GM23338 (cell line): ENCODE data around the gene EFR3B. TPM values are rescaled to one million over a fixed set of nuclear protein-coding genes. Genes with fewer than 3 reads are reported as not detected.

Experiments
- ATAC-seq: fragments of 200-7000 bp; cut with Tn5 transposase; 3 replicates; pipeline ENCODE4 v1.9.1; 2020
- DNase-seq: peaks from one replicate; pipeline ENCODE4 v3.0.0-alpha.2; 2015; ENCODE audit warnings: low spot score
- H2AFZ ChIP-seq: fragments of 200-600 bp; sonication (generic); 2 replicates; pipeline ENCODE4 v1.8.0; 2016; ENCODE audit warnings: antibody characterized with exemption, mild to moderate bottlenecking, moderate library complexity
- H3F3A ChIP-seq: fragments of 200-600 bp; sonication (generic); replicated peaks from 2 replicates; pipeline ENCODE4 v1.8.0; 2017; ENCODE audit warnings: antibody characterized with exemption, mixed run types, low read depth
- H3K27ac ChIP-seq: fragments of 200-600 bp; sonication (generic); 2 replicates; pipeline ENCODE4 v1.6.1; 2016; ENCODE audit warnings: low read depth
- H3K27me3 ChIP-seq: fragments of 200-600 bp; sonication (generic); 2 replicates; pipeline ENCODE4 v1.8.0; 2016; ENCODE audit warnings: mild to moderate bottlenecking, mixed run types, moderate library complexity; ENCODE audit not compliant: insufficient read depth
- H3K36me3 ChIP-seq: fragments of 200-600 bp; sonication (generic); 2 replicates; pipeline ENCODE4 v1.8.0; 2016; ENCODE audit warnings: mild to moderate bottlenecking; ENCODE audit not compliant: insufficient read depth
- H3K4me1 ChIP-seq: fragments of 200-600 bp; sonication (generic); 2 replicates; pipeline ENCODE4 v1.8.0; 2016; ENCODE audit warnings: mild to moderate bottlenecking, moderate library complexity; ENCODE audit not compliant: insufficient read depth
- H3K4me2 ChIP-seq: fragments of 200-600 bp; sonication (generic); 2 replicates; pipeline ENCODE4 v1.7.1; 2017; ENCODE audit warnings: mixed run types
- H3K4me3 ChIP-seq: fragments of 200-600 bp; sonication (generic); 2 replicates; pipeline ENCODE4 v1.6.1; 2016; ENCODE audit warnings: mixed run types
- H3K79me2 ChIP-seq: fragments of 200-600 bp; sonication (generic); replicated peaks from 2 replicates; pipeline ENCODE4 v1.8.0; 2017; ENCODE audit warnings: mild to moderate bottlenecking; ENCODE audit not compliant: insufficient read depth
- H3K9me2 ChIP-seq: fragments of 200-600 bp; sonication (generic); 2 replicates; pipeline ENCODE4 v1.8.0; 2017; ENCODE audit not compliant: insufficient read depth
- H4K20me1 ChIP-seq: fragments of 200-600 bp; sonication (generic); replicated peaks from 2 replicates; pipeline ENCODE4 v1.8.0; 2017; ENCODE audit warnings: mild to moderate bottlenecking; ENCODE audit not compliant: insufficient read depth
- H3K27ac Mint-ChIP-seq: 2 replicates; pipeline ENCODE4 v1.8.0; 2020; ENCODE audit warnings: inconsistent platforms, mild to moderate bottlenecking, moderate library complexity, mixed read lengths
- H3K27me3 Mint-ChIP-seq: 3 replicates; pipeline ENCODE4 v1.8.0; 2022; ENCODE audit warnings: low read depth, mild to moderate bottlenecking, moderate library complexity, mixed read lengths, inconsistent platforms; ENCODE audit not compliant: insufficient read depth, poor library complexity
- H3K36me3 Mint-ChIP-seq: 3 replicates; pipeline ENCODE4 v1.8.0; 2021; ENCODE audit warnings: low read depth, mild to moderate bottlenecking, inconsistent platforms, moderate library complexity, mixed read lengths
- H3K4me1 Mint-ChIP-seq: 3 replicates; pipeline ENCODE4 v1.8.0; 2020; ENCODE audit warnings: mild to moderate bottlenecking, inconsistent platforms, mixed read lengths
- H3K4me3 Mint-ChIP-seq: 3 replicates; pipeline ENCODE4 v1.8.0; 2021; ENCODE audit warnings: moderate library complexity, mild to moderate bottlenecking, inconsistent platforms, mixed read lengths
- H3K9me3 Mint-ChIP-seq: 3 replicates; pipeline ENCODE4 v1.8.0; 2020; ENCODE audit warnings: moderate library complexity, mild to moderate bottlenecking, inconsistent platforms, mixed read lengths
- CREB1 ChIP-seq: fragments of 250-450 bp; sonication (Bioruptor Pico); IDR thresholded peaks from 2 replicates; pipeline ENCODE4 v1.5.0; 2020; ENCODE audit warnings: low read depth, mild to moderate bottlenecking, moderate library complexity
- EZH2 ChIP-seq: fragments of 200-600 bp; sonication (generic); IDR thresholded peaks from one replicate; pipeline ENCODE4 v1.8.0; 2017; ENCODE audit warnings: antibody characterized with exemption, mild to moderate bottlenecking, low read depth; ENCODE audit not compliant: unreplicated experiment
- EZH2phosphoT487 ChIP-seq: fragments of 200-600 bp; sonication (generic); IDR thresholded peaks from one replicate; pipeline ENCODE4 v1.8.1; 2018; ENCODE audit warnings: antibody characterized with exemption; ENCODE audit not compliant: unreplicated experiment
- JUNB ChIP-seq: IDR thresholded peaks from one replicate; pipeline ENCODE4 v1.6.1; 2016; ENCODE audit warnings: antibody characterized with exemption; ENCODE audit not compliant: unreplicated experiment
- NANOG ChIP-seq: IDR thresholded peaks from 2 replicates; pipeline ENCODE4 v1.6.1; 2016; ENCODE audit warnings: antibody characterized with exemption, borderline replicate concordance
- POLR2AphosphoS5 ChIP-seq: IDR thresholded peaks from 2 replicates; pipeline ENCODE4 v1.6.1; 2016; ENCODE audit warnings: antibody characterized with exemption, low read depth
- STAT1 ChIP-seq: IDR thresholded peaks from one replicate; pipeline ENCODE4 v1.6.1; 2016; ENCODE audit warnings: antibody characterized with exemption; ENCODE audit not compliant: unreplicated experiment
- ZNF114 ChIP-seq: fragments of 250-450 bp; sonication (Bioruptor Pico); IDR thresholded peaks from 2 replicates; pipeline ENCODE4 v1.5.0; 2020; ENCODE audit warnings: mild to moderate bottlenecking, moderate library complexity
- ZNF331 ChIP-seq: fragments of 250-450 bp; sonication (Bioruptor Pico); IDR thresholded peaks from 2 replicates; pipeline ENCODE4 v1.5.0; 2020; ENCODE audit warnings: low read depth, mild to moderate bottlenecking, moderate library complexity
- polyA plus RNA-seq: library from polyadenylated mRNA; unstranded; fragments of >200 nt; fragmentation: Nextera tagmentation; extraction: Ambion mirVana; gene quantifications from 2 replicates; pipeline ENCODE4 v1.2.1, GENCODE V29; 2016
- total RNA-seq: library from RNA; depleted of rRNA; stranded (reverse); fragments of >200 nt; shearing (Covaris generic); gene quantifications from 2 replicates; pipeline ENCODE4 v1.2.3, GENCODE V29; 2014
- TF ChIP-seq, protein P1 (sequence below), 2 experiments: fragments of 200-600 bp in 1 of 2; sonication (generic) in 1 of 2; conservative IDR thresholded peaks; 2 replicates each; pipeline versions ENCODE4 v1.5.1 to v1.6.1; 2016 to 2017; ENCODE audit warnings: antibody characterized with exemption in 2 of 2, low read depth in 2 of 2, mild to moderate bottlenecking in 2 of 2, moderate library complexity in 1 of 2
- TF ChIP-seq, protein P2 (sequence below): IDR thresholded peaks from 2 replicates; pipeline ENCODE4 v1.6.1; 2016; ENCODE audit warnings: antibody characterized with exemption
- TF ChIP-seq, protein P3 (sequence below): IDR thresholded peaks from one replicate; pipeline ENCODE4 v1.6.1; 2018; ENCODE audit warnings: antibody characterized with exemption; ENCODE audit not compliant: unreplicated experiment
- TF ChIP-seq, protein P4 (sequence below): fragments of 250-450 bp; sonication (Bioruptor Pico); IDR thresholded peaks from 2 replicates; pipeline ENCODE4 v1.5.0; 2020; ENCODE audit warnings: mild to moderate bottlenecking, moderate library complexity

The EFR3B gene
- total and polyA plus RNA-seq, 2 experiments from 2014 or later, result 3.3 to 10.7 TPM

DNA sequence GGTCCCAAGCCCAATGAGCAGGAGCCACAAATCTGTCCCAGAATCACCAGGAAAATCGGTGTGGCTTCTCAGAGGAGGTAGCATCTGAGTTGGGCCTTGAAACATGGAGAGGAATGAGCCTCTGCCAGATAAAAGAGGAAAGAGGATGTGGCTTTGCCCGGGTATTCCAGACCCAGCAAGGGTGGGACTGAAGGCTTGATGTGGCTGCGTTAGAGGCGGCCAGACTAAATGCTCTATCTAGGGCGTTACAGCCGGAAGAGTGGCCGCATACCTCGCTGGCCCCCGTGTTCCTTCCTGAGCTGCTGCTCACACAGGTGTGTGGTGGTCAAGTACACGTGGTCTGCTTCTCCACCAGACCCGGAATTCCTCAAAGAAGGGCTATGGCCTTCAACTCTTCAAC, 160.4 kb downstream of the EFR3B start:
- Histone ChIP-seq H3K9me2 (no peaks in the 10 kb centered on the region), H3K36me3 (no peaks in the 10 kb centered on the region), H3F3A (peaks cover 4% of the 10 kb centered on the region), H3K27me3 (no peaks in the 10 kb centered on the region), H3K4me2 (no peak overlapping the region), H3K4me1 (0 out of 2 replicates have a peak, but pooled peaks cover 4% of the 10 kb centered on the region), H2AFZ (no peak overlapping the region), H3K4me3 (no peak overlapping the region), H3K27ac (no peak overlapping the region), H3K79me2 (no peaks in the 10 kb centered on the region), H4K20me1 (no peaks in the 10 kb centered on the region)
- peaks cover 10% of the 10 kb centered on the region for H3K4me1 Mint-ChIP-seq
- H3K4me3 Mint-ChIP-seq, result no peak overlapping the region
- ATAC-seq (no peak), DNase-seq (no peak)
- TF ChIP-seq STAT1 (no peak), EZH2 (no peak), NANOG (no peak), ZNF331 (CRISPR knock-in tag) (no peak), ZNF114 (CRISPR knock-in tag) (no peak), EZH2phosphoT487 (no peak), POLR2AphosphoS5 (no peak), CREB1 (no peak), JUNB (no peak)
- TF ChIP-seq, protein P1, sequence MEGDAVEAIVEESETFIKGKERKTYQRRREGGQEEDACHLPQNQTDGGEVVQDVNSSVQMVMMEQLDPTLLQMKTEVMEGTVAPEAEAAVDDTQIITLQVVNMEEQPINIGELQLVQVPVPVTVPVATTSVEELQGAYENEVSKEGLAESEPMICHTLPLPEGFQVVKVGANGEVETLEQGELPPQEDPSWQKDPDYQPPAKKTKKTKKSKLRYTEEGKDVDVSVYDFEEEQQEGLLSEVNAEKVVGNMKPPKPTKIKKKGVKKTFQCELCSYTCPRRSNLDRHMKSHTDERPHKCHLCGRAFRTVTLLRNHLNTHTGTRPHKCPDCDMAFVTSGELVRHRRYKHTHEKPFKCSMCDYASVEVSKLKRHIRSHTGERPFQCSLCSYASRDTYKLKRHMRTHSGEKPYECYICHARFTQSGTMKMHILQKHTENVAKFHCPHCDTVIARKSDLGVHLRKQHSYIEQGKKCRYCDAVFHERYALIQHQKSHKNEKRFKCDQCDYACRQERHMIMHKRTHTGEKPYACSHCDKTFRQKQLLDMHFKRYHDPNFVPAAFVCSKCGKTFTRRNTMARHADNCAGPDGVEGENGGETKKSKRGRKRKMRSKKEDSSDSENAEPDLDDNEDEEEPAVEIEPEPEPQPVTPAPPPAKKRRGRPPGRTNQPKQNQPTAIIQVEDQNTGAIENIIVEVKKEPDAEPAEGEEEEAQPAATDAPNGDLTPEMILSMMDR (conservative IDR thresholded peaks at IDR 0.05; ENCODE audit: low read depth in 2 of 2), result no peak
- TF ChIP-seq, protein P2, sequence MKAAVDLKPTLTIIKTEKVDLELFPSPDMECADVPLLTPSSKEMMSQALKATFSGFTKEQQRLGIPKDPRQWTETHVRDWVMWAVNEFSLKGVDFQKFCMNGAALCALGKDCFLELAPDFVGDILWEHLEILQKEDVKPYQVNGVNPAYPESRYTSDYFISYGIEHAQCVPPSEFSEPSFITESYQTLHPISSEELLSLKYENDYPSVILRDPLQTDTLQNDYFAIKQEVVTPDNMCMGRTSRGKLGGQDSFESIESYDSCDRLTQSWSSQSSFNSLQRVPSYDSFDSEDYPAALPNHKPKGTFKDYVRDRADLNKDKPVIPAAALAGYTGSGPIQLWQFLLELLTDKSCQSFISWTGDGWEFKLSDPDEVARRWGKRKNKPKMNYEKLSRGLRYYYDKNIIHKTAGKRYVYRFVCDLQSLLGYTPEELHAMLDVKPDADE, result no peak
- TF ChIP-seq, protein P3, sequence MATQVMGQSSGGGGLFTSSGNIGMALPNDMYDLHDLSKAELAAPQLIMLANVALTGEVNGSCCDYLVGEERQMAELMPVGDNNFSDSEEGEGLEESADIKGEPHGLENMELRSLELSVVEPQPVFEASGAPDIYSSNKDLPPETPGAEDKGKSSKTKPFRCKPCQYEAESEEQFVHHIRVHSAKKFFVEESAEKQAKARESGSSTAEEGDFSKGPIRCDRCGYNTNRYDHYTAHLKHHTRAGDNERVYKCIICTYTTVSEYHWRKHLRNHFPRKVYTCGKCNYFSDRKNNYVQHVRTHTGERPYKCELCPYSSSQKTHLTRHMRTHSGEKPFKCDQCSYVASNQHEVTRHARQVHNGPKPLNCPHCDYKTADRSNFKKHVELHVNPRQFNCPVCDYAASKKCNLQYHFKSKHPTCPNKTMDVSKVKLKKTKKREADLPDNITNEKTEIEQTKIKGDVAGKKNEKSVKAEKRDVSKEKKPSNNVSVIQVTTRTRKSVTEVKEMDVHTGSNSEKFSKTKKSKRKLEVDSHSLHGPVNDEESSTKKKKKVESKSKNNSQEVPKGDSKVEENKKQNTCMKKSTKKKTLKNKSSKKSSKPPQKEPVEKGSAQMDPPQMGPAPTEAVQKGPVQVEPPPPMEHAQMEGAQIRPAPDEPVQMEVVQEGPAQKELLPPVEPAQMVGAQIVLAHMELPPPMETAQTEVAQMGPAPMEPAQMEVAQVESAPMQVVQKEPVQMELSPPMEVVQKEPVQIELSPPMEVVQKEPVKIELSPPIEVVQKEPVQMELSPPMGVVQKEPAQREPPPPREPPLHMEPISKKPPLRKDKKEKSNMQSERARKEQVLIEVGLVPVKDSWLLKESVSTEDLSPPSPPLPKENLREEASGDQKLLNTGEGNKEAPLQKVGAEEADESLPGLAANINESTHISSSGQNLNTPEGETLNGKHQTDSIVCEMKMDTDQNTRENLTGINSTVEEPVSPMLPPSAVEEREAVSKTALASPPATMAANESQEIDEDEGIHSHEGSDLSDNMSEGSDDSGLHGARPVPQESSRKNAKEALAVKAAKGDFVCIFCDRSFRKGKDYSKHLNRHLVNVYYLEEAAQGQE, result no peak
- TF ChIP-seq, protein P4, sequence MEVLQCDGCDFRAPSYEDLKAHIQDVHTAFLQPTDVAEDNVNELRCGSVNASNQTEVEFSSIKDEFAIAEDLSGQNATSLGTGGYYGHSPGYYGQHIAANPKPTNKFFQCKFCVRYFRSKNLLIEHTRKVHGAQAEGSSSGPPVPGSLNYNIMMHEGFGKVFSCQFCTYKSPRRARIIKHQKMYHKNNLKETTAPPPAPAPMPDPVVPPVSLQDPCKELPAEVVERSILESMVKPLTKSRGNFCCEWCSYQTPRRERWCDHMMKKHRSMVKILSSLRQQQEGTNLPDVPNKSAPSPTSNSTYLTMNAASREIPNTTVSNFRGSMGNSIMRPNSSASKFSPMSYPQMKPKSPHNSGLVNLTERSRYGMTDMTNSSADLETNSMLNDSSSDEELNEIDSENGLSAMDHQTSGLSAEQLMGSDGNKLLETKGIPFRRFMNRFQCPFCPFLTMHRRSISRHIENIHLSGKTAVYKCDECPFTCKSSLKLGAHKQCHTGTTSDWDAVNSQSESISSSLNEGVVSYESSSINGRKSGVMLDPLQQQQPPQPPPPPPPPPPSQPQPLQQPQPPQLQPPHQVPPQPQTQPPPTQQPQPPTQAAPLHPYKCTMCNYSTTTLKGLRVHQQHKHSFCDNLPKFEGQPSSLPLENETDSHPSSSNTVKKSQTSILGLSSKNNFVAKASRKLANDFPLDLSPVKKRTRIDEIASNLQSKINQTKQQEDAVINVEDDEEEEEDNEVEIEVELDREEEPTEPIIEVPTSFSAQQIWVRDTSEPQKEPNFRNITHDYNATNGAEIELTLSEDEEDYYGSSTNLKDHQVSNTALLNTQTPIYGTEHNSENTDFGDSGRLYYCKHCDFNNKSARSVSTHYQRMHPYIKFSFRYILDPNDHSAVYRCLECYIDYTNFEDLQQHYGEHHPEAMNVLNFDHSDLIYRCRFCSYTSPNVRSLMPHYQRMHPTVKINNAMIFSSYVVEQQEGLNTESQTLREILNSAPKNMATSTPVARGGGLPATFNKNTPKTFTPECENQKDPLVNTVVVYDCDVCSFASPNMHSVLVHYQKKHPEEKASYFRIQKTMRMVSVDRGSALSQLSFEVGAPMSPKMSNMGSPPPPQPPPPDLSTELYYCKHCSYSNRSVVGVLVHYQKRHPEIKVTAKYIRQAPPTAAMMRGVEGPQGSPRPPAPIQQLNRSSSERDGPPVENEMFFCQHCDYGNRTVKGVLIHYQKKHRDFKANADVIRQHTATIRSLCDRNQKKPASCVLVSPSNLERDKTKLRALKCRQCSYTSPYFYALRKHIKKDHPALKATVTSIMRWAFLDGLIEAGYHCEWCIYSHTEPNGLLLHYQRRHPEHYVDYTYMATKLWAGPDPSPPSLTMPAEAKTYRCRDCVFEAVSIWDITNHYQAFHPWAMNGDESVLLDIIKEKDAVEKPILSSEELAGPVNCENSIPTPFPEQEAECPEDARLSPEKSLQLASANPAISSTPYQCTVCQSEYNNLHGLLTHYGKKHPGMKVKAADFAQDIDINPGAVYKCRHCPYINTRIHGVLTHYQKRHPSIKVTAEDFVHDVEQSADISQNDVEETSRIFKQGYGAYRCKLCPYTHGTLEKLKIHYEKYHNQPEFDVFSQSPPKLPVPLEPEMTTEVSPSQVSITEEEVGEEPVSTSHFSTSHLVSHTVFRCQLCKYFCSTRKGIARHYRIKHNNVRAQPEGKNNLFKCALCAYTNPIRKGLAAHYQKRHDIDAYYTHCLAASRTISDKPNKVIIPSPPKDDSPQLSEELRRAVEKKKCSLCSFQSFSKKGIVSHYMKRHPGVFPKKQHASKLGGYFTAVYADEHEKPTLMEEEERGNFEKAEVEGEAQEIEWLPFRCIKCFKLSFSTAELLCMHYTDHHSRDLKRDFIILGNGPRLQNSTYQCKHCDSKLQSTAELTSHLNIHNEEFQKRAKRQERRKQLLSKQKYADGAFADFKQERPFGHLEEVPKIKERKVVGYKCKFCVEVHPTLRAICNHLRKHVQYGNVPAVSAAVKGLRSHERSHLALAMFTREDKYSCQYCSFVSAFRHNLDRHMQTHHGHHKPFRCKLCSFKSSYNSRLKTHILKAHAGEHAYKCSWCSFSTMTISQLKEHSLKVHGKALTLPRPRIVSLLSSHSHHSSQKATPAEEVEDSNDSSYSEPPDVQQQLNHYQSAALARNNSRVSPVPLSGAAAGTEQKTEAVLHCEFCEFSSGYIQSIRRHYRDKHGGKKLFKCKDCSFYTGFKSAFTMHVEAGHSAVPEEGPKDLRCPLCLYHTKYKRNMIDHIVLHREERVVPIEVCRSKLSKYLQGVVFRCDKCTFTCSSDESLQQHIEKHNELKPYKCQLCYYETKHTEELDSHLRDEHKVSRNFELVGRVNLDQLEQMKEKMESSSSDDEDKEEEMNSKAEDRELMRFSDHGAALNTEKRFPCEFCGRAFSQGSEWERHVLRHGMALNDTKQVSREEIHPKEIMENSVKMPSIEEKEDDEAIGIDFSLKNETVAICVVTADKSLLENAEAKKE (CRISPR knock-in tag), result no peak
- peaks cover 16% of the 10 kb centered on the region for H3K27me3 Mint-ChIP-seq
- H3K9me3 Mint-ChIP-seq, result no peaks in the 10 kb centered on the region
- no peaks in the 10 kb centered on the region for H3K36me3 Mint-ChIP-seq
- H3K27ac Mint-ChIP-seq, result no peak overlapping the region
